ENCODE data around the gene DHCR7. TPM values are rescaled to one million over a fixed set of nuclear protein-coding genes. Genes with fewer than 3 reads are reported as not detected.

DHCR7 gene
- total and polyA plus RNA-seq, 2 donors (not counting 1 experiment from before 2014, with no cell fraction given), result 90.8 to 148 TPM

GRCh38 chr11:71463331-71464211 lies 15.4 kb upstream of the DHCR7 start:
- DNase-seq (ENCODE audit: low read depth in 2 of 2), result no peak
- Histone ChIP-seq H2AFZ (ENCODE audit: low read length) (no peak overlapping the region), H3K36me3 (ENCODE audit: control insufficient read depth, insufficient read depth, low read length) (peaks cover 10% of the 10 kb centered on the region), H3K27ac (ENCODE audit: insufficient read depth, low read length) (no peak overlapping the region), H3K79me2 (ENCODE audit: control insufficient read depth, insufficient read depth, low read length) (no peaks in the 10 kb centered on the region), H3K27me3 (ENCODE audit: control insufficient read depth, insufficient read depth, low read length) (no peaks in the 10 kb centered on the region), H3K4me2 (ENCODE audit: extremely low read depth, insufficient read depth, low read length) (no peak overlapping the region), H3K9ac (ENCODE audit: insufficient read depth, low read length) (no peak overlapping the region), H3K9me3 (ENCODE audit: control insufficient read depth, insufficient read depth, low read depth, low read length) (no peaks in the 10 kb centered on the region), H4K20me1 (ENCODE audit: control insufficient read depth, extremely low read depth, insufficient read depth, low read length) (no peaks in the 10 kb centered on the region), H3K4me1 (ENCODE audit: control insufficient read depth, extremely low read depth, insufficient read depth, low read length) (no peaks in the 10 kb centered on the region), H3K4me3 (replicated peaks in 1 of 4; ENCODE audit: control extremely low read depth in 1 of 4, insufficient read depth in 1 of 4, low read depth in 3 of 4, low read length in 4 of 4) (no peak overlapping the region)
- TF ChIP-seq CTCF (conservative IDR thresholded peaks at IDR 0.05 in 1 of 2, IDR thresholded peaks at IDR 0.05 in 1 of 2; ENCODE audit: low read depth in 1 of 2, low read length in 2 of 2), result no peak
- no peak for TF ChIP-seq EZH2 (IDR thresholded peaks at IDR 0.05; ENCODE audit: low read length, missing control alignments)

DNA sequence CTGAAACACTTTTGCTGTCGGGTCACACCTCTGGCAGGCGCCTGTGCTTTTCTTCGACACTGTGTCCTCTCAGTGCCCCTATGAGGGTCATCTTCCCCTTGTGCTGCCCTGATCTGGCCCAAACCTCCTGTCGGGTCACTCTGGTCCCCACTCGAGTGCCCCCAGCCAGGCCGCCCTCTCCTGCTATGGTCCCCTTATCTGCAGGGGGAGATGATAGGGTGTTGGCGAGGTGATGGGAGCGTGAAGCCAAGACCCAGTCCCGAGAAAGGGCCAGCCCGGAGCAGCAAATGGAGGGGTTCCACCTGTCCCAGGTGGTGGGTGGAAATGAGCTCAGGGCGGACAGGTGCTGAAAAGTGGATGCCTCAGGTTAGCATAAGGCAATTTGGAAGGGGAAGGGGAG lies 14.5 kb upstream of the DHCR7 start:
- Histone ChIP-seq H3K4me3 (replicated peaks in 1 of 4; ENCODE audit: control extremely low read depth in 1 of 4, insufficient read depth in 1 of 4, low read depth in 3 of 4, low read length in 4 of 4) (no peak overlapping the region), H2AFZ (ENCODE audit: low read length) (no peak overlapping the region), H3K4me1 (ENCODE audit: control insufficient read depth, extremely low read depth, insufficient read depth, low read length) (no peaks in the 10 kb centered on the region), H3K4me2 (ENCODE audit: extremely low read depth, insufficient read depth, low read length) (no peak overlapping the region), H4K20me1 (ENCODE audit: control insufficient read depth, extremely low read depth, insufficient read depth, low read length) (no peaks in the 10 kb centered on the region), H3K36me3 (ENCODE audit: control insufficient read depth, insufficient read depth, low read length) (peaks cover 16% of the 10 kb centered on the region), H3K79me2 (ENCODE audit: control insufficient read depth, insufficient read depth, low read length) (no peaks in the 10 kb centered on the region), H3K9me3 (ENCODE audit: control insufficient read depth, insufficient read depth, low read depth, low read length) (no peaks in the 10 kb centered on the region), H3K27me3 (ENCODE audit: control insufficient read depth, insufficient read depth, low read length) (no peaks in the 10 kb centered on the region), H3K9ac (ENCODE audit: insufficient read depth, low read length) (no peak overlapping the region), H3K27ac (ENCODE audit: insufficient read depth, low read length) (no peak overlapping the region)
- TF ChIP-seq EZH2 (IDR thresholded peaks at IDR 0.05; ENCODE audit: low read length, missing control alignments), result no peak
- no peak for TF ChIP-seq CTCF (conservative IDR thresholded peaks at IDR 0.05 in 1 of 2, IDR thresholded peaks at IDR 0.05 in 1 of 2; ENCODE audit: low read depth in 1 of 2, low read length in 2 of 2)
- no peak for DNase-seq (ENCODE audit: low read depth in 2 of 2)

DNA sequence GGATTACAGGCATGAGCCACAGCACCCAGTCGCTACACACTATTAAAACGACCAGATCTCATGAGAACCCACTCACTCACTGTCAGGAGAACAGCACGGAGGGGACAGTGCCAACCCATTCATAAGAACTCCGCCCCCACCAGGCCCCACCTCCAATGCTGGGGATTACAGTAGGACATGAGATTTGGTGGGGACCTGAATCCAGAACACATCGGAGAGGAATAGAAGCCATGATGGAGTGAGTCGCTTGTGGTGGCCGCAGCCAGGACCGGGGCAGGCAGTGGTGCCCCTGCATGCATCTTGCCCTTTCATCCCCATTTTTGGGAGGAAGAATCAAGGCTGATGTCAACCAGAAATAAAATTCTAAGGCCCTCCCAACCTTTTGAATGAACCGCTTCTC lies 13.5 kb upstream of the DHCR7 start:
- no peaks in the 10 kb centered on the region for H3K27me3 ChIP-seq (ENCODE audit: control insufficient read depth, insufficient read depth, low read length)
- H4K20me1 ChIP-seq (ENCODE audit: control insufficient read depth, extremely low read depth, insufficient read depth, low read length), result no peaks in the 10 kb centered on the region
- no peak overlapping the region for H3K4me2 ChIP-seq (ENCODE audit: extremely low read depth, insufficient read depth, low read length)
- TF ChIP-seq CTCF (conservative IDR thresholded peaks at IDR 0.05 in 1 of 2, IDR thresholded peaks at IDR 0.05 in 1 of 2; ENCODE audit: low read depth in 1 of 2, low read length in 2 of 2) (no peak), EZH2 (IDR thresholded peaks at IDR 0.05; ENCODE audit: low read length, missing control alignments) (no peak)
- no peak overlapping the region for H2AFZ ChIP-seq (ENCODE audit: low read length)
- no peaks in the 10 kb centered on the region for H3K79me2 ChIP-seq (ENCODE audit: control insufficient read depth, insufficient read depth, low read length)
- H3K4me1 ChIP-seq (ENCODE audit: control insufficient read depth, extremely low read depth, insufficient read depth, low read length), result no peaks in the 10 kb centered on the region
- DNase-seq (ENCODE audit: low read depth in 2 of 2), result no peak
- H3K9ac ChIP-seq (ENCODE audit: insufficient read depth, low read length), result no peak overlapping the region
- H3K4me3 ChIP-seq (replicated peaks in 1 of 4; ENCODE audit: control extremely low read depth in 1 of 4, insufficient read depth in 1 of 4, low read depth in 3 of 4, low read length in 4 of 4), result no peak overlapping the region
- H3K9me3 ChIP-seq (ENCODE audit: control insufficient read depth, insufficient read depth, low read depth, low read length), result no peaks in the 10 kb centered on the region
- H3K27ac ChIP-seq (ENCODE audit: insufficient read depth, low read length), result no peak overlapping the region
- H3K36me3 ChIP-seq (ENCODE audit: control insufficient read depth, insufficient read depth, low read length), result peaks cover 20% of the 10 kb centered on the region

All from fibroblast of lung (primary cell).